ENCODE results near the gene KCTD10. TPM values are rescaled to one million over a fixed set of nuclear protein-coding genes. Genes with fewer than 3 reads are reported as not detected.
A peak's percentile ranks its signal among the peaks of the same experiment; 100 is the strongest.
"Not testable (repeated sequence)": the region's sequence is repeated elsewhere in the genome, so short reads cannot be mapped to it uniquely, and the experiment has no call there.

KCTD10 gene
- total RNA-seq, 1 donor from 2014 or later: 74.5 TPM

- DNase-seq (ENCODE audit: low read depth in 2 of 2): not testable (repeated sequence)
Measured at GRCh38 chr12:109473526-109474270, 3.4 kb downstream of the KCTD10 start.

GRCh38 chr12:109473006-109473405 lies 4.1 kb downstream of the KCTD10 start:
- no peak for DNase-seq (ENCODE audit: low read depth in 2 of 2)

DNA sequence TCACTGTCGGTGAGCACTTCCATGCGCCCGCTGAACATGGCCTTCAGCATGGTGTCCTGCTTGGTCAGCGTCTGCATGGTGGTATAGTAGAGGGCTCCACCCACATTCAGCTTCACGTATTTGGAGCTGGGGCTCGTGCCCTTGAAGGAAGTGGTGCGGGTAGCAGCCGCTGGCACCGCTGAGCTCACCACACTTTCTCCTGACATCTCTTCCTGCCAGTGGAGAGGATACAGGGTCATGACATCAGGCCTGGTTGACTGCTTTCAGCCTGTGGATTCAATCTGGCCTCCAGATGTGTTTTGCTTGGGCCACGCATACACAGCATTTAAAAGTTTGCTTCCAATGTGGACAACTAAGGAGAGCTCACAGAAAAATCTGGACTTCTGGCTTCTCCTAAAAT lies 7.6 kb downstream of the KCTD10 start:
- peak in 1 of 2 donors; percentile 13 for DNase-seq (ENCODE audit: low read depth in 2 of 2)

DNA sequence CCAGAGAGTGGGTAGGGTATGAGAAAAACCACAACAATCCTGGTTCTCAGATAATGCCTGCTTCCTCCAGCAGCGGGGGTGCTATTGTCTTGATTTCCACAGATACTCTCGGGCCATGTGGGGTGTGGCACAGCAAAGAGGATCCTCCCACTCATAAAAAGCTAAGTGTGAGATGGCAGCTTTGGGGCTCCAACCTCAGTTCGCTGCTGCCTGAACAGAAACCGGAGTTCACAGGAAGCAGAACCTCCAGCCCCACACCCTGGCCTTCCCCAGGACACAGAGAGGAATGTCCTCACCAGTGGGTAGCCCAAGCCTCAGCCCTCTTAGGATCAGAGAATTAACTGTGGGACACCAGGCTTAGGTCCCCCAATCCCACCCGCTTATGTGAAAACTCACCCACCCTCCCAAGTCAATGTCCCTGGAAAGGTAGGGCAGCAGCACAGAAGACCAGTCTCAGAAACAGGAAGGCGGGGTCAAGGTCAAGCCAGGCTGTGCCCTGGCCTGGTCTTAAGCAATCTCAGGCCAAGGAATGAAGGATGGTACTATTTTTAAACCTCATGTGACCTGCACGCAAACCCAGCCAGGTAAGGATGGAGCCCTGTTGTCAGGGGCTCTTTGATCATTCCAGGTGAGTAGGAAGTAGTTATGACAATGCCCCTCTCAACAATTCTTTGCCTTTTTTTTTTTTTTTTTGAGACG lies 9.0 kb downstream of the KCTD10 start:
- peak in 1 of 2 donors; percentile 32 for DNase-seq (ENCODE audit: low read depth in 2 of 2)

GRCh38 chr12:109466821-109467220 lies 10.3 kb downstream of the KCTD10 start:
- DNase-seq (ENCODE audit: low read depth in 2 of 2): no peak

- no peak for DNase-seq (ENCODE audit: low read depth in 2 of 2)
Measured at GRCh38 chr12:109466305-109466704, 10.8 kb downstream of the KCTD10 start.

- peak in 1 of 2 donors; percentile 25 for DNase-seq (ENCODE audit: low read depth in 2 of 2)
Measured at GRCh38 chr12:109464642-109465351, 12.3 kb downstream of the KCTD10 start.

GRCh38 chr12:109463756-109464155 lies 13.3 kb downstream of the KCTD10 start:
- no peak for DNase-seq (ENCODE audit: low read depth in 2 of 2)

- DNase-seq (ENCODE audit: low read depth in 2 of 2): peak; percentile 24 to 86
Measured at GRCh38 chr12:109462868-109463692, 14.0 kb downstream of the KCTD10 start.

- peak; percentile 38 to 72 for DNase-seq (ENCODE audit: low read depth in 2 of 2)
Measured at GRCh38 chr12:109461846-109462756, 15.0 kb downstream of the KCTD10 start.

DNA sequence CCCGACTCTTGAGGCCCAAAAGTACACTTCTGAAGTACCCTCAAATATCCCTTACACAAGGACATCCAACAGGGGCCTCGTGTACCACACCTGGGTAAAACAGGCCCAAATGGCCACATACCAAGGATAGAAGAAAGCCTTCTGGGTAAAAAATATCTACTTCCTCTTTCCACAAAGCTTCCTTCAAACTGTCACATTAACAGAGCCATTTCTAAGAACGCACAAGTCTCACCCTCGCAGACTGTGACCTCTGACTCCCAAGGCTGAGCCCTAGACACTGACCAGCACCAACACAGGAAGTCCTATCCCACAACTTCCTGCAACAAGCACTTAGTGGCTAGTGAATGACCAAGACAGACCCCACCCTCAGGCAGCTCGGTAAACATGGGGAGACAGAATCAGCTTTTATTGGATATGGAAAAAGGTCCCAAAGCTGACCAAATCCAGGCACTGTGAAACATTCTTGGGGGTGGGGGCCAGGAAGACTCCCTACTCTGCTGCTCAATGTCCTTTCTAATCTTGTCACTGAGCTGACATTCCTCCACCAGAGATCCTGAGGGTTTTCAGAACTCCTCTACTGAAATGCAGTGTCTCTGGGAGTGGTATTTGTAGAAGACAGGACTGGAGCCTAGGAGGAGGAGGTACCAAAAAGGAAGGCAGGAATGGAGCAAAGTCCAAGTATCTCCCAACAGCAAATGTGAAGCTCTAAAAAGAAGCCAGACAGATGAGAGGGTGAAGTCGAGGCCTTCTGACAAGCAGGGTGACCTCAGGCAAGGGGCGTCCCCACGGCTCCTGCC lies 15.9 kb downstream of the KCTD10 start:
- DNase-seq (ENCODE audit: low read depth in 2 of 2): peak in 1 of 2 donors; percentile 73

GRCh38 chr12:109460538-109460937 lies 16.6 kb downstream of the KCTD10 start:
- no peak for DNase-seq (ENCODE audit: low read depth in 2 of 2)

- DNase-seq (ENCODE audit: low read depth in 2 of 2): no peak
Measured at GRCh38 chr12:109459247-109459646, 17.9 kb downstream of the KCTD10 start.

GRCh38 chr12:109458771-109459208 lies 18.3 kb downstream of the KCTD10 start:
- peak; percentile 28 to 77 for DNase-seq (ENCODE audit: low read depth in 2 of 2)

DNA sequence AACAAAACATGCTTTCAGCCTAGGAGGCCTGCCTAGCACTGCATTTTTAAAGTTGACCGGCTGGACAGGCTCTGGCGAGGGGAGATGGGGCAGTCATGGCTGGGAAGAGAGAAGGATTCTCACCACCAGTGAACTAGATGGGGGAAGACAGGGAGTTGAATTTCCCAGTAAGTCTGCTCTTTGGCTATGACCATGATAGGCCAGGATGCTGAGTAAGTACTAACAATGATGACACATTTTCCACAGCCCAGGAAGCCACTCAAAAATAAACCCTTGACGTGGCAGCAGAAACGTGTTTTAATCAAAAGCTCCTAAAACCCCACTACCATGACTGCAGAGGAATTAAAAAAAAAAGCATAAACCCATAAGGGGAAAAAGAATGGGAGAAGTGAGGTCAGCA lies 19.0 kb downstream of the KCTD10 start:
- peak; percentile 52 to 82 for DNase-seq (ENCODE audit: low read depth in 2 of 2)

- DNase-seq (ENCODE audit: low read depth in 2 of 2): no peak
Measured at GRCh38 chr12:109455706-109456105, 21.4 kb downstream of the KCTD10 start.

- DNase-seq (ENCODE audit: low read depth in 2 of 2): no peak
Measured at GRCh38 chr12:109452489-109452888, 24.6 kb downstream of the KCTD10 start.

DNA sequence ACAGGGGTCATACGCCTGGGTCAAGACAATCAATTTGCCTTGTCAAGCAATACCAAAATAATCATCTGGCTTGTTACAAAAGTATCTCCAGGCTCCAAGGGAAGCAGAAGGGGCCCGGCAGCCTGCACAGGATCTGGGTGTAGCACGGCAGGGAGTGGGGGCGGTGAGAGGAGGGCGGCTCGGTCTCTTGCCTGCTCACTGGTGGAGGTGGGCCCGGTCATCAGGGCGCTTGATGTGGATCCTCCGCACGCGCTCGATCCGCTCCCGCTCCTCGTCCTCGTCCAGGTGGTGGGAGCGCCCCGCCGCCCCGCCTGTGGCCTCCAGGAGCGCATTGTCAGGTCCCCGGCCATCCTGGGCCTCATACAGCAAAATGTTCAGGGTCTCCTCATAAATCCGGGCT lies 25.7 kb downstream of the KCTD10 start:
- DNase-seq (ENCODE audit: low read depth in 2 of 2): no peak

DNA sequence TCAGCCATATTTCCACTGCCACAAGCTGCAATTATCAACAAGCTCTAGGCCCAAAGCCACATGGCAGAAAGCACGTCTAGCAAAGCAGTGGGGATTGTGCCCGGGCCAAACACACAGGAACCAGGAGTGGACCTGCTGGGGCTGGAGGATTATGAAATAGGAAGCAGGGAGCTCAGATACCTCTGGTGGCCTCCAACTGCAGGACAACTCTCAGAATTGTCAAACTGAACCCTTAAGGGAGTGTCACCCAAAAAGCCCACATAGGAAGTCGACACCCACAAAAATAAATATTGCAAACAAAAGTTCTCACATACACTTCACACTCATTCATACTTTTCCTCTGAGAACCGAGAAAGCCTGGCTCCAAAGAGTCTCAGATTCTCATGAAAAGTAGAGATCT lies 26.1 kb downstream of the KCTD10 start:
- no peak for DNase-seq (ENCODE audit: low read depth in 2 of 2)
